Measurements from ENCODE around the gene CTIF. TPM values are rescaled to one million over a fixed set of nuclear protein-coding genes. Genes with fewer than 3 reads are reported as not detected.
"Not testable (repeated sequence)": the region's sequence is repeated elsewhere in the genome, so short reads cannot be mapped to it uniquely, and the experiment has no call there.

Gene CTIF
- total RNA-seq, 2 donors from 2014 or later, result 4.6 to 4.7 TPM

DNA sequence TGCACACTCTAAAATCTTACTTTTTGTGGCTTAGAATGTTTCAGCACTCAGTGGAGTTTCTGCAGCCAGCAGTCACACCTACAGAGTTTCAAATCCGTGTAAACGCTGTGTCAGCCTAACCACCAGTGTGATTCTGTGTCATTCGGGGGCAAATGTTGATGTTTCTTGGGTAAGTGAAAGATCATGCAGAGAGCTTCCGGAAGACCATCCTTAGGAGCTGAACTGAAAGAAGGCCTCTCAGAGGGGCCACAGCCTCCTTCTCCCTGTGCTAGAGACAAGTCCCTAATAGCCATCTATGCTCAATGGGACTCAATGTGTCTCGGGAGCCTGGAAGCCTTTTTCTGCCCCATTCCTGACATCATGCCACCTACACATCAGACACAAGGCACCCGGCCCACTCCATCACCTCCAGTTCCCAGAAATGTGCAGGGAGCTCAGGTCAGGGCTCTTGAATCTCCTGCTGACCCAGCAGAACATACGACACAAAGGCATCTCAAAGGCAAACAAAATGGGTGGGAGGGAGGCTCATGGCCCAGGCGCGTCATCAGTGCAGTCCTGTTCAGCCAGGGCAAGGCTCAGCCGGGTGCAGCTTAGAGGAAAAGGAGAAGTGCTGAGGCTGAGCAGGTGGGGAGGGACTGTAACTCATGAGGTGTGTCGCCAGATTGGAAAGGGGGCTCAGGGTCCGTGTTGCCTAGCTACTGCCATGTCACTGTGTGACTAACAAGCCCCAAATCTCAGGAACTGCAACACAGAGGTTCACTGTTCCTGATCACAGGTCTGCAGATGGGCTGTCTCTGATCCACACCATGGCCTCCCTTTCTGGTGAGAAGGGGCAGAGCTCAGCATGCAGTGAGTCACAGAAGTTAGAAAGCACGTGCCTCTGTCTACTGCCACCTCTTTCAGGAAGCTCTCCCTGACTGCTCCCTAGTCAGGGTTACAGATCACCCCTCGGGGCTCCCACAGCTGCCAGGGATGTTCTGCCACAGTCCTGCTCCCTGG, 329.9 kb downstream of the CTIF start:
- Mint-ChIP-seq H3K27me3 (ENCODE audit: low read depth) (no peaks in the 10 kb centered on the region), H3K4me1 (ENCODE audit: low read depth) (peaks cover 31% of the 10 kb centered on the region), H3K36me3 (ENCODE audit: insufficient read depth in 2 of 2) (peaks cover 0 to 1% of the 10 kb centered on the region in 2 donors), H3K4me3 (peak overlapping the region; percentile 65 to 75), H3K27ac (peak overlapping the region; percentile 92), H3K9me3 (peaks cover 0 to 2% of the 10 kb centered on the region in 2 donors)
- DNase-seq (peak; percentile 76 to 77), ATAC-seq (replicated peaks in 1 of 2) (peak; percentile 86 to 89)

DNA sequence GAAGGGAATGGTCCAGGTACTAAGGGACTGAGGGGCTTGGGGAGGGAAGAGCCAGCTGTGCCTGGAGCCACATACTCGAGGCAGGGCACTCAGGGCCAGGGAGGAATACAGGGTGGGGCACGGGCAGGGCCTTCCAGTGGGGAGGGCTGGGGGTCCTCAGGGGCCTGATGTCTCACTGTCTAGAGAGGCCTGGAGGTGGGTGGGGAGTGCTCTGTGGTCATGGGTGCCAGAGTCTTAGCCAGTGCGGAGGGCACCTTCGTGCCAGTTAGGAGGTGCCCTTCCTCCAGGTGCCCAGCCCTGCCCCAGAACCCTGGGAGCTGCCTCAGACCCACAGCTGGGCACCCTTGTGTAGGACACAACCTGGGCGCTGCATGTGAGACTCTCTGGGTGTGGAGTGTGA, 330.8 kb downstream of the CTIF start:
- no peaks in the 10 kb centered on the region for H3K27me3 Mint-ChIP-seq (ENCODE audit: low read depth)

DNA sequence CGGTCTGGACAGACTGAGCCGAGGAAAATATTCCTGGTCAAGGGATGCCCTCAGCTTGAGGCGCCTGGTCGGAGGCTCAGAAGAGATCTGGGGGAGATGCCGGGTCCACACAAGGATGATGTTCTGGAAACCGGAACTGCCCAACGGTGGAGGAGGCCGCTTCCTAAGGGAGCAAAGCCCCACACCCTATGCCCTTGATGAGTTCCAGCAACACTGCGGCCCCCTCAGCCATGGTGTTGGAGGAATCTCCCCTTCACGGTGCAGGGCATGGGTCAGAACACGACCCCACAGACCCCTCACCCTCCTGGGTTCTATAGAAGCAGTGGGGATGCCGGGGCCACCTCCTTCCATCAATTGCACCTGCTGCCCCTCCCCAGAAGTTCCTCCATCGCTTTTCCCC, 332.1 kb downstream of the CTIF start:
- ATAC-seq (replicated peaks in 1 of 2); H3K36me3 Mint-ChIP-seq (ENCODE audit: insufficient read depth in 2 of 2); H3K4me3 Mint-ChIP-seq; DNase-seq; H3K27ac Mint-ChIP-seq; H3K9me3 Mint-ChIP-seq; H3K27me3 Mint-ChIP-seq (ENCODE audit: low read depth): not testable (repeated sequence)
- peaks cover 31% of the 10 kb centered on the region for H3K4me1 Mint-ChIP-seq (ENCODE audit: low read depth)

More for the DNA sequence above, 330.8 kb downstream of the CTIF start:
- Mint-ChIP-seq H3K4me1 (ENCODE audit: low read depth) (peaks cover 31% of the 10 kb centered on the region), H3K4me3 (peak overlapping the region in 1 of 2 donors; percentile 75), H3K9me3 (peaks cover 0 to 2% of the 10 kb centered on the region in 2 donors), H3K27ac (no peak overlapping the region), H3K36me3 (ENCODE audit: insufficient read depth in 2 of 2) (peaks cover 0 to 1% of the 10 kb centered on the region in 2 donors)
- ATAC-seq (replicated peaks in 1 of 2), result no peak
- DNase-seq, result peak in 1 of 2 donors; percentile 12

DNA sequence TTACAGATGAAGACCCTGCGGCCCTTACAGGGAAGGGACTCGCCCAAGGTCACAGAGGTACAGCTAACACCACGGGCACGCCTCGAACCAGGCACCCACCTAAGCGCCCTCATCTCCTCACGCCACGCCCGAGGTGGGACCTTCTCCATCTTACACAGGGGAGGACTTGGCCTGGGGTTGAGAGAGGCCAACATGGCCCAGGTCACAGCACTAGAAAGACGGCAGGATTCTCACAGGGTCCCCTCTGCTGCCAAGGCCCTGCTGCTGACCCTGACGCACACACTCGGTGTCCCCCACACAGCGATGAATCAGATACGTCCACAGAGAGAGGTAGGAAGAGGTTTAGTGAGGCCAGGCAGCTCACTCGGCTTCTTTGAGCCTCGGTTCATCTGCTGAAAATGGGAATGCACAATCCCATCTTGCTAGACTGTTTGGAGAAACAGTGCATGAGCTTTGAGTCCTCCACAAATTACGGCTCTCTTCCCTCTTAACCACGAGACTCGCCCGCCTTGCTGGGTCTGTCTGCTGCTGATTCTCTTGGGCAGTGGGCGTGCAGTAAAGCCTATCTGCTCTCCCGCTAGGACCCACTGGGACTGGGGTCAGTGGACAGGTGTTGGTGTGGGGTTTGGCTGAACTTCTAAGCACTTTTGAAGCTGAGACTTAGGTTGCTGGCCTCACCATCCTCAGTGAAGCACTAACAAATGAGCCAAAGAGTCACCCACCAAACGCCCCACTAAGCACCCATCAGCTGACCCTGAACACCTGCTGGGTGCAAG, 332.7 kb downstream of the CTIF start:
- no peak for ATAC-seq (replicated peaks in 1 of 2)
- Mint-ChIP-seq H3K36me3 (ENCODE audit: insufficient read depth in 2 of 2) (no peaks in the 10 kb centered on the region), H3K27me3 (ENCODE audit: low read depth) (no peaks in the 10 kb centered on the region), H3K9me3 (no peaks in the 10 kb centered on the region), H3K4me1 (ENCODE audit: low read depth) (peaks cover 31% of the 10 kb centered on the region), H3K4me3 (no peak overlapping the region), H3K27ac (no peak overlapping the region)
- no peak for DNase-seq

DNA sequence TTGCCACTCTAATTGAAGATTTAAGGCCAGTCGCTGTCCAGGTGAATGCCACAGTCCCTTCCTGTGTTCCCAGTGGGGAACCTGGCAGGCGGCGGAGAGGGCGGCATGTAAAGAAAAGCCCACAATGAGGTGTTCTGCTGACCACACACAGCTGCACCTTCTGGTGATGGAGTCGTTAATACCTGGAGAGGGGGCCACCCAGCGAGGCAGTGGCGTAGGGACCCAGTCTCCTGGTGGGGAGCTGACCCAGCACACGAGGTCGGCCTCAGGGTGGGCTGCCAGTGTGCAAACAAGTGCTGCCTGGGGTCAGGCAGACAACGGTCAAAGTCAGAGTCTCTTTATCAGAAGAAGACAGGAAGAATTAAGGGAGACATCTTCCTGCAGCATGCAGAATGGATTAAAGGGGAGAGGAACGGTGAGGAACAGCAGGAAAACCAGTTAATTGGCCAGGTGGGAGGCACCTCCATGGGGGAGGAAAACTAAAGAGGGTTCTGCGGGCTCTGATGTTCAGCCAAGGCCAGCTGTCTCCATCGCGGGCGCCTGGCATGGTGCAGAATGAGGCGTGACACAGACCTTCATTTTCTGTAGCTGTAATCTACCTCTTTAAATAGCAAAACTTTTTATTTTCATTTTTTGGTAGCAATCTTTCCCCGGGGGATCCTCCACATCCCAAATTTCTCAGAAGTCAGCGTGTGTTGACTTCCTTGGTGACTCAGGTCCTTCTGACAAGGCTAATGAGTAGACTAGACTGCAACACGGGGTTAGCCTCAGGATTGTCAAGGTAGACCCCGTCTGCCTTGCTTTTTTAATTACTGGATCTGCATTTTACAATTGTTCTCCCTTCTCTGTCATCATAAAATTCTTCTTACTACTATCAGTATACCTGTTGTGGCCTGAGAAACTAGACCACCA, 333.7 kb downstream of the CTIF start:
- Mint-ChIP-seq H3K4me1 (ENCODE audit: low read depth) (peaks cover 31% of the 10 kb centered on the region), H3K36me3 (ENCODE audit: insufficient read depth in 2 of 2) (no peaks in the 10 kb centered on the region), H3K27ac (no peak overlapping the region), H3K9me3 (no peaks in the 10 kb centered on the region), H3K4me3 (no peak overlapping the region), H3K27me3 (ENCODE audit: low read depth) (no peaks in the 10 kb centered on the region)
- DNase-seq (no peak), ATAC-seq (replicated peaks in 1 of 2) (no peak)

DNA sequence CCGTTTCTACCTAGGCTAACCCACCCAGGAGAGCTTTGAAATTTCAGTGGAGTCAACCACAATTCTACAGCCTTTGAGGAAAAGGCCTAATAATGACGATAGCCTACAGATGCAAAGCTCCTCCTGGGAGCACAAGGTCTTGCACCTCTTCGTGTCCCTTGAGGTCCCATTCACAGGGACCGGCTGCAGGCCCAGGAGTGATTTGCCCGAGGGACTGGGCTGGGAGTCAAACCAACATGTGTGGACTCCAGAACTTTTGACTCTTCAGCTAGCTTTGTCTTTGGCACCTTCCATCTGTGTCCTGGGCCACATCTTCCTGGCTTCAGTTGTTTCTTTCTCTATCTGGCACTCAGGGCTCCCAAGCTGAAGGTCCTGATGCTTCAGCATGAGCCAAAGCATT, 335.4 kb downstream of the CTIF start:
- no peak overlapping the region for H3K4me3 Mint-ChIP-seq
- H3K4me1 Mint-ChIP-seq (ENCODE audit: low read depth), result peaks cover 22% of the 10 kb centered on the region
- no peaks in the 10 kb centered on the region for H3K36me3 Mint-ChIP-seq (ENCODE audit: insufficient read depth in 2 of 2)
- ATAC-seq (replicated peaks in 1 of 2) (no peak), DNase-seq (no peak)
- peak overlapping the region; percentile 8 for H3K27ac Mint-ChIP-seq
- H3K27me3 Mint-ChIP-seq (ENCODE audit: low read depth), result no peaks in the 10 kb centered on the region
- no peaks in the 10 kb centered on the region for H3K9me3 Mint-ChIP-seq

DNA sequence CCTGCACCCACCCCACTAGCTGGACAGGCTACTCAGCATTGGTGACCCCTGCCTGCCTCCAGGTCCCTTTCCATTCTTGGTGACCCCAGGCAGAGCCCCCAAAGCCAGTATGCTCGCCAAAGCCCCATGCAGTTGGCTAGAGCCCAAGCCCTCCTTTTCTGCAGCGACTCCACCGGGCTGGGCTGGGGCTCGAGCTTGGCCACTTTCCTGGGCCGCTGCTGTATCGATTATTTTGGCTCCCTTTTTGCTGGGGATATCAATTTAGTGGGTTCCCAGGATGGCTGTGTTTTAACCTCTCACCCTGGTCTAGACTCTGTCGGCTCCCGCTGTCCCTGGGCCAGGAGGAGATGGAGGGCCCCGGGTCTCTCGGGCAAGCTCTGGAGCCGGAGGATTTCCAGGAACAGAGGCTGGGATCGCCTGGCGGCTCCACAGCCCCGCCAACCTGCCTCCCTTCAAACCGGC, 335.9 kb downstream of the CTIF start:
- ATAC-seq (replicated peaks in 1 of 2), result no peak

DNA sequence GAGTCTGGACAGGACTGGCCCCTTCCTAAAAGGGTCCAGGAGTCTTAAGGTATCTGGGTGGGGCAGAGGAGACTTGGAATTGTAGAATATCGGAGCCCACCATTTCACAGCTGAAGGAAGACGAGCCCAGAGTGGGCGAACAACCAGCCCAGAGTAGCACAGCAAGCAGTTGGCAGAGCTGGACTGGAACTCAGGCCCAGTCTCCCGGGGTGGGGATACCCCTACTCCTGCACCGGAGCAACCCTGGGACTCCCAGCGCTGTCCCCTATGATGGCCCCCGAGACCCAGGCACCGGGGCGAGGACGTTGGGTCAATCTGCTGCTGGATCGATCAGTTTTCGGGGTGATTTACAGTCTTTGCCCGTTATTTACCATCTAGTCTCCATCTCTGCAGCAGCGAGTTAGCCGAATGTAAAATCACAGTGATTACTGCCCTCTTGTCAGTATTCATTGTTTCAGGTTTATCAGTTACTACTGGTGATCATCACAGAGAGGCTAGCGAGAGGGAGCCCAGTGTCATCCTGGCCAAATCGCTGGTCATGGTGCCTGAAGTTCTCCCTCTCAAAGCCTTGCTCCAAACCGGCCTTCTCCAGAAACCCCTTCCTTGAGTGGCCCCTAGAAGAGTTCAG, 336.6 kb downstream of the CTIF start:
- ATAC-seq (replicated peaks in 1 of 2) (no peak), DNase-seq (no peak)
- Mint-ChIP-seq H3K4me3 (no peak overlapping the region), H3K4me1 (ENCODE audit: low read depth) (peaks cover 15% of the 10 kb centered on the region), H3K9me3 (no peaks in the 10 kb centered on the region), H3K27ac (no peak overlapping the region), H3K27me3 (ENCODE audit: low read depth) (no peaks in the 10 kb centered on the region), H3K36me3 (ENCODE audit: insufficient read depth in 2 of 2) (no peaks in the 10 kb centered on the region)

More for the DNA sequence above, 335.9 kb downstream of the CTIF start:
- DNase-seq, result no peak
- H3K36me3 Mint-ChIP-seq (ENCODE audit: insufficient read depth in 2 of 2), result no peaks in the 10 kb centered on the region
- H3K4me1 Mint-ChIP-seq (ENCODE audit: low read depth), result peaks cover 17% of the 10 kb centered on the region
- H3K27me3 Mint-ChIP-seq (ENCODE audit: low read depth), result no peaks in the 10 kb centered on the region
- H3K4me3 Mint-ChIP-seq, result no peak overlapping the region
- no peaks in the 10 kb centered on the region for H3K9me3 Mint-ChIP-seq
- H3K27ac Mint-ChIP-seq, result no peak overlapping the region

DNA sequence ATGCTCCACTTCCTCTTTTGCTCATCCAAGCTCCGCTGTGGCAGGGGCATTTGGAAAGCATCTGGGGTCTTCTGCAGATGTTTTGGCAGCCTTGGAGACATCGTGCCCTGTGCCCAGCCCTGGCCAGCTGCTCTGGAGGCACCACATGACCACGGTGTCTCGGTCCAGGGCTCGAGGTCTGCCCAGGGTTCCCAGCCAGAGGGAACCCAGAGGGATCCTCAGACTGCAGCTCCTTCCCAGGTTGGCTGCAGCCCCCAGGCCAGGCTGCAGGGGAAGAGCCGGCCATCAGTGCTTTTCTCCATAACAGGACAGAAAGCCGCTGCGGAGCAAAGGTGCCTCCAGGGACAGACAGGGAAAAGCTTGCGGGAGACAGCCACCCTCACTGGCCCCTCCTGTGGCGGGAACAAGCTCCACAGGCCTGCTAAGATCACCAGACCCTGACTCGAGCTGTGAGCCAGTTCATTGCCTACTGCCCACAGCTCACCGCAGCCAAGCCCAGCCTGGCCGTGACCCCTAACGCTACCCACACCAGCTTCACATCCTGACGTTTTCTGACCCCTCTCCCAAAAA, 337.2 kb downstream of the CTIF start:
- H3K4me1 Mint-ChIP-seq (ENCODE audit: low read depth), result peaks cover 15% of the 10 kb centered on the region
- H3K9me3 Mint-ChIP-seq, result no peaks in the 10 kb centered on the region
- ATAC-seq (replicated peaks in 1 of 2), result no peak
- H3K27ac Mint-ChIP-seq, result no peak overlapping the region
- H3K27me3 Mint-ChIP-seq (ENCODE audit: low read depth), result no peaks in the 10 kb centered on the region
- DNase-seq, result no peak
- H3K36me3 Mint-ChIP-seq (ENCODE audit: insufficient read depth in 2 of 2), result no peaks in the 10 kb centered on the region
- no peak overlapping the region for H3K4me3 Mint-ChIP-seq

DNA sequence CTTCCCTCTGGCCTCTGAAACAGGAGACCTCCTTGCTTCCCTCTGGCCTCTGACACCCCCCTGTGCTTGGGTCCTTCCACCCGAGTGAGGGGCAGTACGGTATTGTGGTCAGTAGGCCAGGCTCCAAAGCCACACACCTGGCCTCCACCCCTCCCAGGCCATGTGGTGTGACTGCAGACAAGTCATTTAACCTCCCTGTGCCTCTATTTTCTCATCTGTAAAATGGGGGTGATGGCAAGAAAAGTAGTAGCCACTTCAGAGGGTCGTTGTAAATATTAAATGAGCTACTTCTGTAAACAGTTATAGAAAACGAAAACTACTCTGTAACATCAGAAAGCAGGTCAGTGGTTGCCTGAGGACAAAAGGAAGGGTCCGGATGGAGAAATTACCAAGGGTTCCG, 337.8 kb downstream of the CTIF start:
- H3K9me3 Mint-ChIP-seq, result no peaks in the 10 kb centered on the region
- H3K4me3 Mint-ChIP-seq, result no peak overlapping the region
- no peak overlapping the region for H3K27ac Mint-ChIP-seq
- DNase-seq (no peak), ATAC-seq (replicated peaks in 1 of 2) (no peak)
- H3K4me1 Mint-ChIP-seq (ENCODE audit: low read depth), result peaks cover 15% of the 10 kb centered on the region
- H3K27me3 Mint-ChIP-seq (ENCODE audit: low read depth), result no peaks in the 10 kb centered on the region
- no peaks in the 10 kb centered on the region for H3K36me3 Mint-ChIP-seq (ENCODE audit: insufficient read depth in 2 of 2)

DNA sequence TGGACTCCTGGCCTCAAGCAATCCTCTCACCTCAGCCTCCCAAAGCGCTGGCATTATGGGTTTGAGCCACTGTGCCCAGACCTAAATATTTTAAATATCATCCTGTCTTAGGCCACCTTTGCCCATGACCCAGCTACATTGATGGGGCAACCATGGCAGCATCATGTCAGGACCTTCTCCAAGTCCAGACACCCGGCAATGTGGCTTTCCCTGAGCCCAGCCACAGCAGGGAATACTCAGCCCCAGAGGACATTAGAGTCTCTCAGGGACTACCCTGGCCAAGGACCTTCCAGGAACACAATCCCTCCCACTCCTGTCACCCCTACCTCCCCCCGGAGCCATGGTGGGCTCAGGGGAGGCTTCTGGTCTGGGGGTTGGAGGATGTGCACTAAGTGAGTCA, 339.1 kb downstream of the CTIF start:
- DNase-seq (no peak), ATAC-seq (replicated peaks in 1 of 2) (no peak)
- Mint-ChIP-seq H3K9me3 (no peaks in the 10 kb centered on the region), H3K36me3 (ENCODE audit: insufficient read depth in 2 of 2) (no peaks in the 10 kb centered on the region), H3K27ac (no peak overlapping the region), H3K4me3 (no peak overlapping the region), H3K27me3 (ENCODE audit: low read depth) (no peaks in the 10 kb centered on the region), H3K4me1 (ENCODE audit: low read depth) (peaks cover 13% of the 10 kb centered on the region)

DNA sequence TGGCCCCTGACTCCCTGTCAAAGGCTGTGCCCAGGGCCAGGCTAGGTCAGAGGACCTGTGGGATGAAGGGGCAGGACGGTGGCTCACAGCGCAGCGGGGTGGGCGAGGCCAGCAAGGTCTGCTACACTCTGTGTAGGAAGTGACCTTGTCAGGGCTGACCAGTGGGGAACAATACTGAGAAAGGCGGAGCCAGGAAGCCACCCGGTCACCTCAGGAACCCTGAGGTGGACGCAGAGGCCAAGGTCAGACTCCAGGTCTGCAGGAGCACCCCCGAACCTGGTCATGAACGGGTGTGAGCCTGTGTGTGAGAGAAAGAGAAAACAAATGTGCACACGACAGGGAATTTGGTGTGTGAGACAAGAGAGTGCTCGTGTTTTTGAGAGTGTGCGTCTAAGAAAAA, 339.6 kb downstream of the CTIF start:
- Mint-ChIP-seq H3K27me3 (ENCODE audit: low read depth) (no peaks in the 10 kb centered on the region), H3K9me3 (no peaks in the 10 kb centered on the region), H3K4me1 (ENCODE audit: low read depth) (peaks cover 7% of the 10 kb centered on the region), H3K27ac (no peak overlapping the region), H3K4me3 (no peak overlapping the region), H3K36me3 (ENCODE audit: insufficient read depth in 2 of 2) (no peaks in the 10 kb centered on the region)
- no peak for DNase-seq
- no peak for ATAC-seq (replicated peaks in 1 of 2)
